Testis (tissue), 2 donors: Measurements from ENCODE around the gene PCP4L1.

Experiments
- CTCF ChIP-seq, 3 experiments: fragments of 450-650 bp in 2 of 3; fragments of 200-600 bp in 1 of 3; sonication (generic) in 1 of 3; IDR thresholded peaks; one replicate each; pipeline ENCODE4 v1.5.1; 2016 to 2019; ENCODE audit warnings: antibody characterized with exemption in 3 of 3, mild to moderate bottlenecking in 2 of 3, moderate library complexity in 1 of 3
- POLR2A ChIP-seq: fragments of 450-650 bp; IDR thresholded peaks from one replicate; pipeline ENCODE4 v1.6.1; 2017; ENCODE audit warnings: antibody characterized with exemption, mild to moderate bottlenecking, moderate library complexity

DNA sequence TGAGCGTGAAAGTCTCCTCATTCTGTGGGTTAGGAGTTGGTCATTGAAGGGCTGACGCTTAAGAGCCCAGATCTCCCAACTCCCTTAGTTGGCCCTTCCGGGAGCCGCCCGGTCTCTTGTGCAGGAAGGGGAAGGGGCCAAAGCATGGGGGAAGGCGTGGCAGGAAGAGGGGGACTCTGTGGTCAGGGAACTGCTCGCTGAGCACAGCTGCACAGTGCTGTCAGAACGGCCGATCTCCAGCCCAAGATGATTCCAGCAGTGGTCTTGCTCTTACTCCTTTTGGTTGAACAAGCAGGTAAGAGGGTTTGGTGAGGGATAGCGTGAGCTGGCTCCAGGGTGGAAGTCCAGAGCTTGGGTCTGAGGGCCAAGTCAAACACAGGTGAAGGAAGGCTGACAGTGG, 43.5 kb upstream of the PCP4L1 start, which contains the start of gene FCER1G:
- TF ChIP-seq POLR2A = no peak
- TF ChIP-seq CTCF (IDR thresholded peaks at IDR 0.05) = no peak
